HG03571 (cell line): Measurements from ENCODE around the gene COL4A1.

Source experiments
- ATAC-seq: cut with Tn5 transposase; IDR thresholded peaks from one replicate; pipeline ENCODE4 v1.9.1; 2021; ENCODE audit not compliant: unreplicated experiment

Gene COL4A1

GRCh38 chr13:110173247-110173818 lies 133.6 kb downstream of the COL4A1 start:
- ATAC-seq: no peak

DNA sequence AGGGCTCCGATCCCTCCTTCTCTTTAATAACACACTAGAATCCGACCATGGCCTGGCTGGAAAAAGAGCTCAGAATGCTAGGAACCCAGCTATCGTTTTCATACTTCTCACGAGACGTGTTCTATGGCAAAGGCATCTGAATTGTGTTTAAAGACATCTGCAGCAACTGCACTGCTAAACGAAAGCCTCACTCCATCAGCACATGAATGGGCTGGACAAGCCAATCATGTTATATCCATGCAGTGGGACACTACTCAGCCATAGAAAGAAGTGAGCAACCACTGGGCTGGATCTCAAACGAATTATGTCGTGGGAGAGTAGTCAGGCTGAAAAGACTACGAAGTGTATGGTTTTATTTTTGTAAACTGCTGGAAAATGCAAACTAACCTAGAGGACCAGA lies 136.1 kb downstream of the COL4A1 start:
- ATAC-seq: no peak

- ATAC-seq: no peak
Measured at GRCh38 chr13:110170020-110170790, 136.8 kb downstream of the COL4A1 start.

GRCh38 chr13:110168999-110169933 lies 137.7 kb downstream of the COL4A1 start:
- no peak for ATAC-seq

GRCh38 chr13:110166598-110166997 lies 140.4 kb downstream of the COL4A1 start:
- no peak for ATAC-seq

- ATAC-seq: no peak
Measured at GRCh38 chr13:110164706-110165105, 142.3 kb downstream of the COL4A1 start.

- ATAC-seq: no peak
Measured at GRCh38 chr13:110162866-110163658, 143.9 kb downstream of the COL4A1 start.

DNA sequence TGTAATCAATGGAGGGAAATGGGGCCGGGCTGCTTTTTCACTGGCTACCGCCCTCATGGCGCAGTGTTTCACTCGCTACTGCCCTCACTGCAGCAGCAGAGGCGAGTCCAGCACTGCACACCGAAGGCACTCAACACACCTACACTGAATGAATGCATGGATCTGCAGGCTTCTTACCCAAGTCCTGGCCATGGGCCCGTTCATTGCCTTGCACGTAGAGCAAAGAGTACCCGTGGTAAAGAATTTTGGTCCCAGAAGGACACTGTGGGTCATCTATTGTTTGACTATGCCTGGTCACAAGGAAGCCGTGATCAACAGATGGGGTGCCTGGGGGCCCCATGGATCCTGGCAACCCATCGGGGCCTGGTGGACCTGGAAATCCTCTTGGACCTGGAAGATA lies 144.9 kb downstream of the COL4A1 start:
- no peak for ATAC-seq

DNA sequence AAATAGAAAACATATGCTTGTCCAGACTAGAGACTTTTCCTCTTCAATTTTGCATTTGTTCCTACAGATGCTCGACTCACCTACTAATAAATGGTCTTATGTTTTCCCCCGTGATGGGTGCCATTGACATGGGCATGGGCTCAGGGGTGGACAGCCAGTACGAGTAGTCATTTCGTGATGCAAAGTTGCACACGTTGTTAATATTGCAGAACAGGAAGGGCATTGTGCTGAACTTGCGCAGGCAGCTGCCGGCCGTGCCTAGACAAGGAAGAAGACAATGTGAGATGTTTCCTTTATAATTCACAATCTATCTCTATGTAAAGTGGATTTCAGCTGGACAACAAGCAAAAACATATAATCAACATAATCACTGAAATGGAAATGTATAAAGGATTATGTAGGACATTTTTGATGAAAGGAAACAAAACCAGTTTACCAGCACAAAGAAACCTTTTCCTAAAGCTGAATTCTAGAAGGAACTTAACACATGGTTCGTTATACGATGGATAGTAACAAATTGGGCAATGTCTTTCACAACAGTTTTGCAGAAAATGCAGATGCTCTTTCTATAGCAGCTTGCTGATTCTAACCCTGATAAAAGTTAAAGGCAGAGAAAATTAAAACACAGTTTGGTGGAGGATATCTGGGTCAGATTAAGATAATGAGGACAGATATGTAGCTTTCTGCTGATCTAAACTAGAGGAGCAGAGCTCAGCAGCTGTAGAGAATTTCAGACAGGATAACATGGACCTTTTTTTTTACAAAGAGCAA lies 145.7 kb downstream of the COL4A1 start:
- no peak for ATAC-seq

- ATAC-seq: no peak
Measured at GRCh38 chr13:110158226-110158625, 148.7 kb downstream of the COL4A1 start.

DNA sequence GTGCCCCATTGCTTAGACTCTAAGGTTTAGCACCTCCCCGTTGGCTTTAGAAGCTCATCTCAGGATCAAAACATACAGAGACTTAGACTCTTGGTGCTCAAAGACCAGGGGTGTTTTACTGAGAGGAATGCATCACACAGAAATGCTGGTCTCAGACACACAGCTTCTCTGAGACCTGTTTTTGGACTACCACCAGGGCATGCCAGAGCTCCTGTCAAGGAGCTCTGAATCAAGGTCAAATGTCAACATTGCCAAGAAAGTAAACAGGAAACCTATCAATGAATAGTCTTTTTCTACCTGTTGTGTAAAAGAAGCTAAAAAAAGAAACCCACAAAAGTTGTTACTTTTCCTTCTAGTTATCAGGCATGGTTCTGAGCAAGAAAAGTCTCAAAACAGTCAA lies 149.2 kb downstream of the COL4A1 start:
- ATAC-seq: no peak

- no peak for ATAC-seq
Measured at GRCh38 chr13:110156301-110157049, 150.5 kb downstream of the COL4A1 start.

- ATAC-seq: no peak
Measured at GRCh38 chr13:110155072-110155471, 151.9 kb downstream of the COL4A1 start.

GRCh38 chr13:110154410-110154933 lies 152.5 kb downstream of the COL4A1 start:
- no peak for ATAC-seq

- ATAC-seq: no peak
Measured at GRCh38 chr13:110152351-110152750, 154.6 kb downstream of the COL4A1 start.

DNA sequence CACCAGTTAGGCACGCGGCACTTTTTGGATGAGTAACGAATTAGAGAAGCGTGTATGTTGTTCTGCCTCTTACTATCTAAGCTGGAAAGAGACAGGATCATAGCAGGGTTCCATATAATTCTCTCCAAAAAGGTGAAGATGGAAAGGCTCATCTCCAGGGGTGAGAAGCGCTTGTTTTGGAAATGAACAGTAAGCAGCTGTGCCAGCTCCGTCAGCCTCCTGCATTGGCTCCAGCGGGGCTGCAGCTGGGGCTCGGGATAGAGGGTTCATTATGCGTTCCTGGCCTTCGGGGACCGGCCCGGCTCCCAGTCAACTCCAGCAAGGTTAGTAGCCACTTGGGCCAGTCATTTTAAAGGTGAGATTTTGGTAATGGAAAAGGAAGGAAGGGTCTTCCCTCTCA lies 155.5 kb downstream of the COL4A1 start:
- no peak for ATAC-seq

- ATAC-seq: no peak
Measured at GRCh38 chr13:110150384-110151101, 156.4 kb downstream of the COL4A1 start.

DNA sequence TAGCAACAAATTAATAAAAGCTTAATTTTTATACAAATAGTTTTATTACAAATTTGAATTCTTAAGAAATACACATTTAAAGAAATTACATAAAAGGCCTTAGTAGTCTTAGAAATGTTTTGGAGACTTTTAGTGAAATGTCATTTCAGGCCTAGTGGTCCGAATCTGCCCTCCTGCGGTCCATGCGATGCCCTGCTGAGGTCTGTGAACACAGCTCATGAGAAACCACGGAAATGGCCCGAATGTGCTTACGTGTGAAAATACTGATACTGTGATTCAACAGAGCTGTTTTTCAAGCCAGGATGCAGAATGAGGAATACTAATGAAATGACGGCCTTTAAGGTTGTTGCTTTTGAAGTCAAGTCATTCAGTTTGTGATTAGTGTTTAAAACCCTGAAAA lies 157.9 kb downstream of the COL4A1 start:
- no peak for ATAC-seq

GRCh38 chr13:110140099-110140498 lies 166.9 kb downstream of the COL4A1 start:
- no peak for ATAC-seq
